Measurements from ENCODE around the gene COPB2. TPM values are rescaled to one million over a fixed set of nuclear protein-coding genes. Genes with fewer than 3 reads are reported as not detected.

Gene COPB2
- total and polyA plus RNA-seq, 2 donors (not counting 3 experiments of a cell fraction or from before 2014, with no cell fraction given), result 72.1 to 146 TPM

- H3K27ac ChIP-seq (ENCODE audit: insufficient read depth, low read depth, low read length), result no peak overlapping the region
- intact Hi-C loops (cut with micrococcal nuclease), result no loop called here
- dilution Hi-C loops (cut with MboI; ENCODE audit: extremely low pct_ligation_motif_present, low sequenced_read_pairs), result no loop called here
- H4K20me1 ChIP-seq (replicated peaks; ENCODE audit: control insufficient read depth, extremely low read depth, insufficient read depth, low read length), result no peaks in the 10 kb centered on the region
- no peaks in the 10 kb centered on the region for H3K9me1 ChIP-seq (replicated peaks; ENCODE audit: control insufficient read depth, extremely low read depth, insufficient read depth, low read length)
- no peak overlapping the region for H3K4me3 ChIP-seq (replicated peaks in 1 of 3; ENCODE audit: insufficient read depth in 1 of 3, low read depth in 1 of 3, low read length in 3 of 3)
- H3K9ac ChIP-seq (replicated peaks; ENCODE audit: extremely low read depth, insufficient read depth, low read length), result no peak overlapping the region
- no TSS peak for BruUV-seq (replicated peaks)
- FAIRE-seq (no peak), DNase-seq (ENCODE audit: low read depth, low spot score) (no peak)
- ChIA-PET POLR2A (no interaction called here), CTCF (interaction anchor here (1.2 to 1.5 kb wide), 2 partner anchors 11 to 206 kb away, joined by 3 to 4 read pairs; no protein-coding TSS in a partner anchor)
- no peak overlapping the region for H3K4me2 ChIP-seq (ENCODE audit: insufficient read depth, low read length)
- no peaks in the 10 kb centered on the region for H3K36me3 ChIP-seq (ENCODE audit: control insufficient read depth in 2 of 2, extremely low read depth in 1 of 2, insufficient read depth in 2 of 2, low read length in 2 of 2)
- TF ChIP-seq MAX (IDR thresholded peaks at IDR 0.05; ENCODE audit: insufficient read depth, insufficient read length), result no peak
- TF ChIP-seq JUN (IDR thresholded peaks at IDR 0.05; ENCODE audit: borderline replicate concordance, insufficient read depth, insufficient read length, low read depth), result no peak
- TF ChIP-seq POLR2AphosphoS5 (IDR thresholded peaks at IDR 0.05; ENCODE audit: insufficient read depth, low read depth, low read length), result no peak
- TF ChIP-seq, protein P1, sequence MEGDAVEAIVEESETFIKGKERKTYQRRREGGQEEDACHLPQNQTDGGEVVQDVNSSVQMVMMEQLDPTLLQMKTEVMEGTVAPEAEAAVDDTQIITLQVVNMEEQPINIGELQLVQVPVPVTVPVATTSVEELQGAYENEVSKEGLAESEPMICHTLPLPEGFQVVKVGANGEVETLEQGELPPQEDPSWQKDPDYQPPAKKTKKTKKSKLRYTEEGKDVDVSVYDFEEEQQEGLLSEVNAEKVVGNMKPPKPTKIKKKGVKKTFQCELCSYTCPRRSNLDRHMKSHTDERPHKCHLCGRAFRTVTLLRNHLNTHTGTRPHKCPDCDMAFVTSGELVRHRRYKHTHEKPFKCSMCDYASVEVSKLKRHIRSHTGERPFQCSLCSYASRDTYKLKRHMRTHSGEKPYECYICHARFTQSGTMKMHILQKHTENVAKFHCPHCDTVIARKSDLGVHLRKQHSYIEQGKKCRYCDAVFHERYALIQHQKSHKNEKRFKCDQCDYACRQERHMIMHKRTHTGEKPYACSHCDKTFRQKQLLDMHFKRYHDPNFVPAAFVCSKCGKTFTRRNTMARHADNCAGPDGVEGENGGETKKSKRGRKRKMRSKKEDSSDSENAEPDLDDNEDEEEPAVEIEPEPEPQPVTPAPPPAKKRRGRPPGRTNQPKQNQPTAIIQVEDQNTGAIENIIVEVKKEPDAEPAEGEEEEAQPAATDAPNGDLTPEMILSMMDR (IDR thresholded peaks at IDR 0.05; ENCODE audit: extremely low read depth in 1 of 2, insufficient read depth in 1 of 2, low read depth in 1 of 2, low read length in 2 of 2), result no peak
- TF ChIP-seq POLR2A (IDR thresholded peaks at IDR 0.05; ENCODE audit: low read depth, low read length), result no peak
- TF ChIP-seq GATA2 (IDR thresholded peaks at IDR 0.05; ENCODE audit: insufficient read depth, insufficient read length, low read depth, low read length), result no peak
- TF ChIP-seq MYC (IDR thresholded peaks at IDR 0.05; ENCODE audit: low read depth, low read length), result no peak
- TF ChIP-seq FOS (IDR thresholded peaks at IDR 0.05; ENCODE audit: borderline replicate concordance, insufficient read depth, low read length), result no peak
- no peak for TF ChIP-seq EZH2 (IDR thresholded peaks at IDR 0.05; ENCODE audit: borderline replicate concordance, low read depth, low read length, severe bottlenecking)
- no peak overlapping the region for H2AFZ ChIP-seq (ENCODE audit: low read depth, low read length)
- no peaks in the 10 kb centered on the region for H3K4me1 ChIP-seq (ENCODE audit: control insufficient read depth, extremely low read depth, insufficient read depth, low read length)
- no peaks in the 10 kb centered on the region for H3K79me2 ChIP-seq (ENCODE audit: control insufficient read depth, insufficient read depth, low read length)
- no peaks in the 10 kb centered on the region for H3K9me3 ChIP-seq (replicated peaks; ENCODE audit: control insufficient read depth, insufficient read depth, low read length)
- H3K27me3 ChIP-seq (ENCODE audit: control insufficient read depth in 2 of 2, insufficient read depth in 2 of 2, low read length in 2 of 2), result peaks cover 0 to 4% of the 10 kb centered on the region in 2 experiments
Measured at GRCh38 chr3:139317660-139318430, 71.6 kb downstream of the COPB2 start.
